ENCODE measurements around the gene RXRA. TPM values are rescaled to one million over a fixed set of nuclear protein-coding genes. Genes with fewer than 3 reads are reported as not detected.
A peak's percentile ranks its signal among the peaks of the same experiment; 100 is the strongest.

RXRA gene
- polyA plus RNA-seq, 1 of the 3 experiments (the other 2 are of a cell fraction) = 7.6 TPM

DNA sequence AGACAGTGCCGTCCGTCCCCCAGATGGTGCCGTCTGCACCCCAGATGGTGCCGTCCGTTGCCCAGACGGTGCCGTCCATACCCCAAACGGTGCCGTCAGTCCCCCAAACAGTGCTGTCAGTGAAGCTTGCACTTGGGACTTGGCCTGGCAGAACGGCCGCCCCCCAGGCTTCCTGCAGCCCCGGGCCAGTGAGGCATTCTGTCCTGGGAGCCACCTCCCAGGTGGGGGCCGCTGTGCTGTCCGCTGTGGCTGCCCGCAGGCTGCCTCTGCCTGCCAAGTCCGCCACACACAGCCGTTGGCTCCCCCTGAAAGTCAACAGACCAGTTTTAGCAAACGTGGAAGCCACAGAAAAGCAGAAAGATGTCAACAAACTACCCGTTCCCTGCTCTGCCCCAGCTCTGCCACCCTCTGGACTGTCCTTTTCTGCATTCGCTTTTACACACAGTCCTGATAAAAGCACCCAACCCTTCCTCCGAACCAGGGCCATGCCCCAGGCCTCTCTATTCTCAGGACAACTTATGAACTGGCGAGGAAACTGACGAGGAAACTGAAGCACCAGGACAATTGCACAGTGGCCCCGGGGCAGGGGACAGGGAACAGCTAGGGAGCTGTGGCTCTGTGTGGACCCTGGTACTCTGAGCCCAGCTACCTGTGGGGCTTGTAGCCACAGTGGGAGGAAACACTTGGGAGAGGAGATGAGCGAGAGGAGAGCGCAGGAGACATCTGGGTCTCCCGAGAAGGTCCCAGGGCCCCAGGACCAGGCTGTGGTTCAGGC is 39.6 kb upstream of the RXRA start:
- Histone ChIP-seq H4K20me1 (ENCODE audit: insufficient read depth) (no peaks in the 10 kb centered on the region), H3K36me3 (replicated peaks in 1 of 2; ENCODE audit: control insufficient read depth in 1 of 2, insufficient read depth in 2 of 2, low read length in 1 of 2) (no peaks in the 10 kb centered on the region), H3K9me3 (no peaks in the 10 kb centered on the region), H3F3A (replicated peaks; ENCODE audit: insufficient read depth) (no peaks in the 10 kb centered on the region), H3K4me1 (ENCODE audit: control insufficient read depth in 1 of 2, insufficient read depth in 2 of 2, low read depth in 1 of 2, low read length in 1 of 2) (peaks cover 0 to 15% of the 10 kb centered on the region in 2 experiments; a peak in 1 of 4 replicates), H3K9me2 (no peaks in the 10 kb centered on the region), H3K4me3 (ENCODE audit: low read depth in 2 of 2, low read length in 1 of 2) (no peak overlapping the region), H3K79me2 (ENCODE audit: insufficient read depth) (no peaks in the 10 kb centered on the region), H2AFZ (ENCODE audit: low read depth) (no peak overlapping the region), H3K27ac (ENCODE audit: low read depth in 2 of 2, low read length in 1 of 2) (peak overlapping the region in 1 of 2 experiments; percentile 36; a peak in 1 of 4 replicates), H3K27me3 (ENCODE audit: insufficient read depth) (no peaks in the 10 kb centered on the region), H3K9ac (no peak overlapping the region), H3K4me2 (no peak overlapping the region)
- TF ChIP-seq YY1 (IDR thresholded peaks at IDR 0.05; ENCODE audit: low read depth) (no peak), EP300 (IDR thresholded peaks at IDR 0.05; ENCODE audit: borderline replicate concordance in 1 of 2, low read depth in 1 of 2, low read length in 1 of 2) (no peak), EZH2phosphoT487 (IDR thresholded peaks at IDR 0.05; ENCODE audit: borderline replicate concordance, low read depth) (no peak), JUND (IDR thresholded peaks at IDR 0.05) (no peak), TCF12 (IDR thresholded peaks at IDR 0.05) (no peak), RFX5 (IDR thresholded peaks at IDR 0.05; ENCODE audit: low read length) (no peak), RCOR1 (IDR thresholded peaks at IDR 0.05; ENCODE audit: low read length) (no peak)
- TF ChIP-seq, protein P1, sequence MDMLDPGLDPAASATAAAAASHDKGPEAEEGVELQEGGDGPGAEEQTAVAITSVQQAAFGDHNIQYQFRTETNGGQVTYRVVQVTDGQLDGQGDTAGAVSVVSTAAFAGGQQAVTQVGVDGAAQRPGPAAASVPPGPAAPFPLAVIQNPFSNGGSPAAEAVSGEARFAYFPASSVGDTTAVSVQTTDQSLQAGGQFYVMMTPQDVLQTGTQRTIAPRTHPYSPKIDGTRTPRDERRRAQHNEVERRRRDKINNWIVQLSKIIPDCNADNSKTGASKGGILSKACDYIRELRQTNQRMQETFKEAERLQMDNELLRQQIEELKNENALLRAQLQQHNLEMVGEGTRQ (IDR thresholded peaks at IDR 0.05; ENCODE audit: borderline replicate concordance, low read depth, low read length) = no peak
- TF ChIP-seq, protein P2, sequence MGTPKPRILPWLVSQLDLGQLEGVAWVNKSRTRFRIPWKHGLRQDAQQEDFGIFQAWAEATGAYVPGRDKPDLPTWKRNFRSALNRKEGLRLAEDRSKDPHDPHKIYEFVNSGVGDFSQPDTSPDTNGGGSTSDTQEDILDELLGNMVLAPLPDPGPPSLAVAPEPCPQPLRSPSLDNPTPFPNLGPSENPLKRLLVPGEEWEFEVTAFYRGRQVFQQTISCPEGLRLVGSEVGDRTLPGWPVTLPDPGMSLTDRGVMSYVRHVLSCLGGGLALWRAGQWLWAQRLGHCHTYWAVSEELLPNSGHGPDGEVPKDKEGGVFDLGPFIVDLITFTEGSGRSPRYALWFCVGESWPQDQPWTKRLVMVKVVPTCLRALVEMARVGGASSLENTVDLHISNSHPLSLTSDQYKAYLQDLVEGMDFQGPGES (IDR thresholded peaks at IDR 0.05; ENCODE audit: low read depth, low read length) = no peak
- TF ChIP-seq, protein P3, sequence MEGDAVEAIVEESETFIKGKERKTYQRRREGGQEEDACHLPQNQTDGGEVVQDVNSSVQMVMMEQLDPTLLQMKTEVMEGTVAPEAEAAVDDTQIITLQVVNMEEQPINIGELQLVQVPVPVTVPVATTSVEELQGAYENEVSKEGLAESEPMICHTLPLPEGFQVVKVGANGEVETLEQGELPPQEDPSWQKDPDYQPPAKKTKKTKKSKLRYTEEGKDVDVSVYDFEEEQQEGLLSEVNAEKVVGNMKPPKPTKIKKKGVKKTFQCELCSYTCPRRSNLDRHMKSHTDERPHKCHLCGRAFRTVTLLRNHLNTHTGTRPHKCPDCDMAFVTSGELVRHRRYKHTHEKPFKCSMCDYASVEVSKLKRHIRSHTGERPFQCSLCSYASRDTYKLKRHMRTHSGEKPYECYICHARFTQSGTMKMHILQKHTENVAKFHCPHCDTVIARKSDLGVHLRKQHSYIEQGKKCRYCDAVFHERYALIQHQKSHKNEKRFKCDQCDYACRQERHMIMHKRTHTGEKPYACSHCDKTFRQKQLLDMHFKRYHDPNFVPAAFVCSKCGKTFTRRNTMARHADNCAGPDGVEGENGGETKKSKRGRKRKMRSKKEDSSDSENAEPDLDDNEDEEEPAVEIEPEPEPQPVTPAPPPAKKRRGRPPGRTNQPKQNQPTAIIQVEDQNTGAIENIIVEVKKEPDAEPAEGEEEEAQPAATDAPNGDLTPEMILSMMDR (IDR thresholded peaks at IDR 0.05) = no peak
- DNase-seq = peak; percentile 56
- POLR2A ChIA-PET = interaction anchor here (1.3 kb wide), 1 partner anchor 7 kb away, joined by 5 read pairs; no protein-coding TSS in a partner anchor
- WGBS (ENCODE audit: low lambda C conversion rate) = 75% methylated on average over 21 of the region's 27 CpGs
- CTCF ChIA-PET = interaction anchor here (1.0 to 2.1 kb wide), 5 partner anchors 14 to 116 kb away, joined by 3 to 6 read pairs (median 5); no protein-coding TSS in a partner anchor
